ENCODE measurements around the gene PLXNB2.

The PLXNB2 gene

DNA sequence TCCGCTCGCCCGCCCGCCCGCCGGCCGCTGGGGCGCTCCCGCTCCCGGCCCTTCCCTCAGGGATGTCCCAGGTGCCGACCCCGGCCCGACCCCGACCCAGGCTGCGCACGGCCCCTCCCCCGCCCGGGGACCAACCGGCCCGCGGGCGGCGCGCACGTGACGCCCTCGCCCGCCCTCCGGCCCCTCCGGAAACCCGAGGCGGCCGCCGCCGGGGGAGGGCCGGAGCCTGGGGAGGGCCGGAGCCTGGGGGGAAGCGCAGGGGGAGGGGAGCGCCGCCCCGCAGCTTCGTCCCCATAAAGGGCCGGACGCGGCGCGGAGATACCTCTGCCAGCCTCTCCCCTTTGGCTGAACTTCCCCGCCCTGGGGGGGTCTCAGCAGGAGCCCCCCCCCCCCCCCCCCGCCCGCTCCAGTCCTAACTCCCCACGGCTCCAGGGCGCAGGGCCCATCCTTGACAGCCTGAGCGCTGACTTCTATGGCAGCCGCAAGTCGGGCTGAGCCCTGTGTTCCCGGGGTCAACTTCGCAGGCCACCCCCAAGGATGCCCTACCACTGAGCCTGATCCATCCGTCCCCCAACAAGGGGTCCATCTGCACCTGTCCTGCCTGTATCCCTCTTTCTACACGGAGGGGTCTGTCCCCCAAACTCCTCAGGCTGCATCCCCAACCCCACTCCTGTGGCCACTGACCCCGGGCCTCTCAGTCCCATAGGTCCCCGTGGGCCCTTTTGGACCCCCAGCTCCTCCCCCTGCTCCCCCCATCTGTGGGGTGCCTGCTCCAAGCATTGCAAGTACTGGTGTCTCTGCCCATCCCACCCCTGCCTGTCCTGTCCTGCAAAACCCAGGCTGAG is 45.6 kb downstream of the PLXNB2 start, which contains the start of gene MAPK12:
Gene MAPK12 (minus strand): TSS at position 69 of the 845 bp plus-strand sequence. CDS start 174 bp downstream, outside the sequence.
- DNase-seq: no peak

DNA sequence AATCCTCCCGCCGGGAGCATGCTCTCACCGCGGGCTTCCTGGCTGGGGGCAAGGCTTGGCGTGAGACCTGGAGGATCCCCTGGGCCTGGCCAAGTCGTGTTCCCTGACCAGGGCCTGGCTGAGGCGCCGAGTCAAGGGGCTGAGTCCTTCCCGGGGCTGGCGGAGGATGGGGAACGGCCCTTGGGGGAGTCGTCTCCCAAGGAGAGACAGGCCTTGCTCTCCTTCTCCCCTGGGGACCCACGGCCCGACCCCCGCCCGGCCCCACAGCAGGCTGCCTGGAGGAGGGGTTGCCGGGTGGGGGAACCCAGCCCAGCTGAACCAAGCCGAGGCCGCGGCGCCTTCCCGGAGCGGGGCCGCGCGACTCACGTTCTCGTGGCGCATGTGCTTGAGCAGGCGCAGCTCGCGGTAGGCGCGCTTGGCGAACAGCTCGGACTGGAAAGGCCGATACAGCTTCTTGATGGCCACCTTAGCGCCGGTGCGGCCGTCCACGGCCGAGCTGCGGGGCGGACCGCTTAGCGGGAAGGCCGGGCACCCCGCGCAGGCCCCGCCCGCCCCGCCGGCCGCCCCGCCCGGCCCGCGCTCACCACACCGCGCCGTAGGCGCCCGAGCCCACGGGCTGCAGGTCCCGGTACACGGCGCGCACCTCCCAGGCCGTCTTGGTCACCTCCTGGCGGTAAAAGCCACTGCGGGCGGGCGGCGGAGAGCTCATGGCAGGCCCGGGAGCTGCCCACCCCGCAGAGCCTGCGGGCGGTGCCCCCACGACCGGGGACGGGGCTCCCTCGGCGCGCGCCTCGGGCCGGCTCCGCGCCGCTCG is 46.4 kb downstream of the PLXNB2 start:
- DNase-seq: no peak

DNA sequence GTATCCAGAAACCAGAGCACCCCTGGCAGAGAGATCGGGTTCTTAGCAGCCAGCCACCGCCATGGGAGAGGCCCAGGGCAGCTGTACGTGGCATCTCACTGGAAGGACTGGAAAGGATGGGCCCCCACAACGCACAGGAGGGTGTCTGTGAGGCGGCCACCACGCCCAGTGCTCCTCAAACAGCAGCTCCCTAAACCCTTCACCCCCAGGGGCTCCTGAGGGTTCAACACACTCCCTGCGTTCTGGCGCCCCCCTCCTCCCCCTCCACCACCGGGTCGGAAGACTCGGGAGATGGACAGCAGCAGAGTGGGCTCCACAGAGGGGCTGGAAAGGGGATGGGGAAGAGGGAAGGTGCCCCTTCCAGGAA is 47.0 kb downstream of the PLXNB2 start:
- DNase-seq: no peak

DNA sequence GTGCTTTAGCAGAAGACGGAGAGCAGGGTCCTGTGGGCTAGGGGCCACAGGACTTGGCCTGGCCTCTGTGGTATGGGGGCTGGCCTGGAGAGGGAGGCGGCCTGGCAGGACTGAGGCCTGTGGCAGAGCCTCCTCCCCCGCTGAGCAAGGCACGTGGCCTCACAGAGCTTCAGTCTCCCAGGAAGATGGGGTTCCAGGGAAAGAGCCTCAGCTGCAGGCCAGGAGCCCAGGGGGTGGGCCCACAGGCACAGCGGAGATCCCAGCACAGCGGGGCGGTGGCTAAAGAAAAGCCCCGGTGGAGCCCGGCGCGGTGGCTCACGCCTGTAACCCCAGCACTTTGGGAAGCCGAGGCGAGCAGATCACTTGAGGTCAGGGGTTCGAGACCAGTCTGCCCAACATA is 48.1 kb downstream of the PLXNB2 start:
- DNase-seq: no peak

DNA sequence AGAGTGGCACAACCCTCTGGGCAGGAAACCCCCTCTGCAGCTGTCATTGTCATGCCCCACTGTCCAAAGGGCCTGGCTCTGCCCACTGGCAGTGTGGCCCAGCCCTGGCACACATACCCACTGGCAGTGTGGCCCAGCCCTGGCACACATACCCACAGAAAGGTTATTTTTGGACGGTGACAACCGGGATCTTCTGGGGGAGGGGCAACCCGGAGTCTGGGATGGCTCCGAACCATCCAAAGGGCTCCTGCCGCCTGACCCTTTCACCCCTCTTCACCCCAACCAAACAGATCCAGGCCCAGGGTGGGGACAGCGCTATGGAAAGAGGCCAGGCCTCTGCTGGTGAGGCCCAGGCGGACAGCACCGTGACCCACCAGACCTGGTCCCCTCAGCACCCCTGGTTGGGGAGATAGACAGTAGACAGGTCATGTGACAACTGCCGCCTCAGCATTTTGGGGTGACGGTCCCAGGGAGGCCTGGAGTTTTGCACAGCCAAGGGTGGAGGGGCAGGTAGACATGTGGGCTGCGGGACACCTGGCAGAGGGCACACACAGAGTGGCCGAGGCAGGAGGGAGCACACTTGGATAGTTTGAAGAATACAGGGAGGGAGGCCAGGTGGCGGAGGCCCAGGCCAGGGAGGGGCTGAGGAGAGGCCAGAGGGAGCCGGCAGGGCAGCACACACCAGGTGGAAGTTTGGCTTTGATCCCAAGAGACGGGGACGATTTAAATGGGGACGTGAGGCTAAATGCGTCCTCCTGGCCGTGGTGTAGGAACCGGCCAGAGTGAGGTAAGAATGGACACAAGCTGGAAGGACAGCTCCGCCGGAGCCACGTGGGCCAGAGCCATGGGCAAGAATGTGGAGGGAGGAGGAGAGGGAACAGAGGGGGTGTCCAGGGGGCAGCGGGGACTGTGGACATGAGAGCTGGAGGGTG is 48.8 kb downstream of the PLXNB2 start:
- DNase-seq: no peak

DNA sequence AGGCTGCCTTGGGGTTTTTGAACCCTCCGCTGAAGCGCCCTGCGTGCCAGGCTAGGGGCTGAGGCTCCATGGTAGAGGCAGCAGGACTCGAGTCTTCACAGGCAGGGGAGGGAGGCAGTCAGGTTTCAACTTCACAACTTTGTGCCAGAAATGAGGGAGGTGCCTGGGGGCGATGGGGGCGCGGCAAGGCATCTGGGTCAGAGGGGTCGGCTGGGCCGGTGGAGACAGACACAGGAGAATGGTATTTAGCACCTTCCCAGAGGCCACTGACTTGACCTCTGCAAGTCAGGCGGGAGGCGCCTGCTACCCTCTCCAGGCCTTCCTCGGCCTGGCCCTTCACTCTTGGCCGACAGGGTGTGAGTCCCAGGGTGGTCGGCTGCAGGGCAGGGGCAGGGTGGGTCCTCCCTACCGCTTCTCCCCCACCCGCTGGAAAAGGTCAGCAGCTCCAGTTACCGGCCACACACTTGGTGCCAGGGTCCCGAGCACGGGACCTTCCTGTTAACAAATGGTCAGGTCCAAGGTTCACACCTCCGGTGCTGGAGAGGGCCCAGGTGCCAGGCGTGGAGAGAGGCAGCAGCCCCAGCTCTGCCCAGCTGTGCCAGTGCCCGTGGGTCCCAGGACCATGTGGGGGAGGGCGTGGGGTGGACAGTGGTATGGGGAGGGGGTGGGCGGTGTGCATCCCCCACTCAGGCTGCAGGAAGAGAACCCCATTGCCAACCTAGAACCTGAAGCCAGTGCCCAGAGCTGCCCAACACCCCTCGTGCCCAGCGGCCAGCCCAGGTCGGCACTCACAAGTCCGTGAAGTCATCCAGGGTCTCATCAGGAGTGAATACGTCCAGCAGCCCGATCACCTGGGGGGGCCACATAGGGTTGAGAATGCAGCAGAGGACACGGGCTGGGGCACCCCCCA is 49.7 kb downstream of the PLXNB2 start:
- no peak for DNase-seq

DNA sequence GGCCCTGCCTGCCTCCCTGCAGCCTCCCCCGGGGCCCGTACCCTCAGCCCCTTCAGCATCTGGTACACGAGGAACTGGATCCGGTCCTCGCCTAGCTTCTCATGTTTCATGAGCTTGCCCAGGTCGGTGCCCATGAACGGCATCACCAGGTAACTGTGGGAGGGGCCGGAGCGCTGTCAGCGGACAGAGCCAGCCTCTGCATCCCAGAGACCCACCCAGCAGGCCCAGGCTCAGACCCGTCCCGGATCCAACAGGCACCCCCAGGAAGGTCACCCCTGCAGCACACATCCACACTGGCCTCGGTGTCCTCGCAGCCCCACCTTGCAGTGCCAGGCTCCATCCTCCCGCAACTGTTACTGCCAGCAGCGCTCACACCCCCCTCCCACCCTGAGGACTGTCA is 50.4 kb downstream of the PLXNB2 start:
- DNase-seq: no peak

DNA sequence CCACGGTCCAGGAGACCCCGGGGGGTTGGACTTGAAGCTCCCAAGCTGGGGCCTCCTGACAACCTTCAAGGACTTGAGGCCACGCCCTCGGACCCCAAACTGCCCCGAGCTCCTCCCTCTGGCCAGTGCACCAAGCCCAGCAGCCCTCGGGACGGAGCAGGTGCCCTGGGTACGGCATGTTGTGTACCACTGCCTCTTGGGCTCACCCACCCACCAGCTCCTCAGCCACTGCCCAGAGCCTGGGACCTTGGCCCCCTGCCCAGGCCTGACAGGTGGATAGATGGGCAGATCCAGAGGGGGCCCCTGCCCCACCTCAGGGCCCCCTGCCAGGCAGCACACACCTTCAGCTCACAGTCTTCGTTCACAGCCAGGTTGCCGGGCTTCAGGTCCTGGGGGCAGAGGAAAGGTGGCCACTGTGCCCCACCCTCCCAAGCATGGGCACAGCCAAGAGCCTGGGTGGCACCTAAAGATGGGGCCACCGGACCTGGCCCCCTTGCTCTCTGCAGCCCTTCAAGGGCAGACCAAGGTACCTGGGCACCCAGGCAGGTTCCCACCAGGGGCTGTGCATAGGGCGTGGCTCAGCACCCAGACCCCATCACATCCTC is 51.1 kb downstream of the PLXNB2 start:
- no peak for DNase-seq

DNA sequence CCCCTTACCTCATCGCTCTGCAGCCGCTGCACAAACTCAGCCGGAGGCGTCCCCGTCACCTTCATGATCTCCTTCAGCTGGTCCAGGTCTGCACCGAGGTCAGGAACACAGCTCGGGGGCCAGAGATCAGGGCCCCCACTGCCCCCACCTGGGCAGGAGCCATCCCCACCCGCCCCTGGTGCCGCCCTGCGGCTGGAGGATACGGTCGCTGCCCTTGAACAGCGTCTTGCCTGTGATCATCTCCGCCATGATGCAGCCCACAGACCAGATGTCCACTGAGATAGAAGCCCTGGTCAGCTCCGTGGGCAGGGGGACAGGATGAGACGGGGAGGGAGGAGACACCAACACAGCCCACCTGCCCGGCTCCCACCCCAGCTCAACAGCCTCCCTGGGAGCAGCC is 51.8 kb downstream of the PLXNB2 start:
- no peak for DNase-seq

DNA sequence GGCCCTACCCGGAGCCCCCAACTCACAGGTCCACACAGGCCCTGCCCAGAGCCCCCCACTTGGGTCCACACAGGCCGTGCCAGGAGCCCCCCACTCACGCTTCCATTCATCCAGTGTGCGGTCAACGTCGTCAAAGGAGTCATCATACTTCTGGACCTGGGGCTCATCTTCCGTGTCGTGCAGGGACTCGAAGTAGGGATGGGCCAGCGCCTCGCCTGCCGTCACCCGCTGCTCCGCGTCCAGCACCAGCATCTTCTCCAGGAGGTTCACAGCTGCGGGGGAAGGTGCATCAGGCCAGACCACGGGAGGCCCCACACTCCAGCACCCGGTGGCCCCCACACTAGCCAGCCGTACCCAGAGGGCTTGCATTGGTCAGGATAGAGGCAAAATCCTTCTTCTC is 52.3 kb downstream of the PLXNB2 start:
- DNase-seq: no peak

DNA sequence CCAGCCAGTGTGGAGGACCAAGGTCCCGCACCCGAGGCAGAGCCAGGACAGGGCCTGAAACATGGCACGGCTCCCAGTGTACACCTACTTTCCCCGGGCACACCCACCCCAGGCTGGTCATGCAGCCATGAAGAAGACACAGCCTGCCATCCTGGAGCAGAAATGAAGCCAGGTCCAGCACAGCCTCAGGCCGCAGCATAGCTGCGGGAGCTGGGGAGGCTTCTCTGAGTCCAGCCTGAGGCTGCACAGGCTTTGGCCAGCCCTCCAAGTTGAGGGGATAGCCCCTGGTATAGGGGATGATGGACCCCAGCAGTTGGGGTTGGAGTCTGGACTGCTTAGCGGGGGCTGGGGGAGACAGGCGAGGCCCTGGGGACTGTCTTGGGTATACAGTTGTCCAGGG is 53.5 kb downstream of the PLXNB2 start:
- DNase-seq: no peak

DNA sequence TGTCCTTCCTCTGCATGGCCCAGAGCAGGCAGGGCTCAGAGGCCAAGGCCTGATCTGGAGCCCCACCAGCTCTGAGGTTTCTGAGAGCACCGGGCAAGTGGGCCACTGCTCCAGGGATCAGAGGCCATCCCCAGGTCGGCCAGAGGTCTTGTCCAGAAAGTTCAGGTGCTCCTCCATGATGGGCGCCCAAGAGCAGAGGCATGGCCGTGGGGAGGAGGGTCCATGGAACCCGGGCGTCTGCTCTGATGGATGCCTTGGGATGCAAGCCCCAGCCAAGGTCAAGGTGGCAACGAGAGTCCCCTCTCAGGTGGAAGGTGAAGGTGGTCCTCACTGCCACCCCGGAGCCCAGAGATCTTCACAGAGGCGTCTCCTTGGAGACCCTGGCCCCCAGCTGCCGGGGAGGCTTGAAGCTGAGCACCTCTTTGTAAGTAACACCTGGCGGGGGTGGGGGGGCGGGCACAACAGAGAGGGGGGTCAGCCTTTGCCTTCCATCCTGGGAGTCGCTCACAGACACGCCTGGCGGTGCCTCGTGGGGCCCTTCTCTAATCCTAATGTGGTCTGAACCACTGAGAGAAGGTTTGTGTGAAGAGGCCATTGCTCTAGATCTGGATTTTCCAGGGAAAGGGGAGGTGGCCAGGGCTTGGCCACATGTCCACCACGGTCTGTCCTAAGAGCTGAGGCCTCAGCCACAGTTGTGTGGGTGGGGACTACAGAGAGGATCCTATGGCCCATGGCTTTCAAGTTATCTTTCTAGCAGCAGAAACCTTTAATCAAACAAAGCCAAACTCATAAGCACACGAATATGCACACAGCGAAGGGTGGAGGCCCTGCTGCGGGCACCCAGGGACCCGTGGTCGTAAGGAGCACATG is 54.2 kb downstream of the PLXNB2 start:
- no peak for DNase-seq

DNA sequence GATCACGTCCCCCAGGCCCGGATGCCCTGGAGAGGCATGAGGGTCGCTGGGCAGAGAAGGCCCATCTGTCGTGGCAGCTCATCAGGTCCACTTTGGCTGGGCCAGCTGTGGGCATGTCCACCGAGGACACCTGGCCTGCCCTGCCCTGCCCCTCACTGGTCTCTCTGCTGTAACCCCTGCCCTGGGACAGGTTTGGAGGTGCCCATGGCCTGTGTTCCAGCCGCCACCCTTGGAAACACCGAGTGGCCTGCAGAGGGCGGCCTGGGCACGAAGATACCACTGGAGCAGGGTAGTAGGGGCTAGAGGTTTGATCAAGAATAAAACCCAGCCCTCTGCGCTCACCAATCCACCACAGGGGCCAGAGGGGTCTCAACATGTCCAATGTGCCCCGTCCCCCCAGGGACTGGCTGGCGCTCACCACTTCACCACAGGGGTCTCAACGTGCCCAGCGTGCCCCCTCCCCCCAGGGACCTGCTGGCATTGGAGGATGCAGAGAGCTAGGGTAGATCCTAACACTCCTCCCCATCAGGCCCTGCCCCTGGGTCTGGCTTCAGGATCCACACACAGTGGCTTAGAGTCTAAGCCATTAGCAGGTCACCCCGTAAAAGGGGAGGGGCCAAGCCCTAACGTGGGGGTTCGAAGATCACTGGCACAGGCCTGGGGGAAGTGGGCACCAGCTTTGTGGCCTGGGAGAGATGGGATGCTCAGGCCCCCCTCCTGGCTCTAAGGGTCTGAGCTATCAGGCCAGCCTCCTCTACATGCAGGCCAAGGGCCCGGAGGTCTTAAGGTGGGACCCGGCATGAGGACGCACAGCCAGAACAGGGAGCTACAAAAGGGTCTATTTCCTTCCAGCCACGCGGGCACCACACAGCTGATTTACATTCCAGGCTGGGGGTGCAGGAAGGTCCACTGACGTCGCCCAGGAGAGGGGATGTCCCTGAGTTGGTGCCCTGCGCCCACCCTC is 55.1 kb downstream of the PLXNB2 start:
- DNase-seq: no peak

DNA sequence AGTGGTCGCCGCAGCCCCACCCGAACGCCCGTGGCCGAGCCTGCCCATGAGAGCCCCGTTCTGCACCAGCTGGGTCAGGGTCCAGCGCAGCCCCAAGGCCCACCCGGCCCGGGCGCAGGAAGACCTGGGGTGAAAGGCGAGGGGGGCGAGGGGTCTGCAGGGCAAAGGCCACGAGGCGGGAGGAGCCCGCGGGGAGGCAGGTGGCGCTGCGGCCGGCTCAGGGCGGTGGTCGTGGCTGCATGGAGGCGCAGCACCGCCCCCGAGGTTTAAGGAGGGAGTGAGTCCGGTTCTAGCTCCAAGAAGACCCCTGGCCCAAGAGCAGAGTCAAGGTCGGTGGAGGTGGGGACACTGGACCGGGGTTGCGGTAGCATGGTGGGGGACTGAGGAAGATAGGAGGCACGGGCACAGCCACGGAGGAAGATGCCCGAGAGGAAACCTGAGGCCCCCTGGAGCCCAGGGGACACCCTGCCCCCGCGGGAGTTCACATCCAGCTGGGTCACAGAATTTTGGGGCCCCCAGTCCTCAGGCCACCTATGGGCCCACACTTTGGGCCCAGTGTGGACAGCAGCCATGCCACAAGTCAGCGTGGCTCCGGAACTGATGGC is 55.9 kb downstream of the PLXNB2 start:
- no peak for DNase-seq

DNA sequence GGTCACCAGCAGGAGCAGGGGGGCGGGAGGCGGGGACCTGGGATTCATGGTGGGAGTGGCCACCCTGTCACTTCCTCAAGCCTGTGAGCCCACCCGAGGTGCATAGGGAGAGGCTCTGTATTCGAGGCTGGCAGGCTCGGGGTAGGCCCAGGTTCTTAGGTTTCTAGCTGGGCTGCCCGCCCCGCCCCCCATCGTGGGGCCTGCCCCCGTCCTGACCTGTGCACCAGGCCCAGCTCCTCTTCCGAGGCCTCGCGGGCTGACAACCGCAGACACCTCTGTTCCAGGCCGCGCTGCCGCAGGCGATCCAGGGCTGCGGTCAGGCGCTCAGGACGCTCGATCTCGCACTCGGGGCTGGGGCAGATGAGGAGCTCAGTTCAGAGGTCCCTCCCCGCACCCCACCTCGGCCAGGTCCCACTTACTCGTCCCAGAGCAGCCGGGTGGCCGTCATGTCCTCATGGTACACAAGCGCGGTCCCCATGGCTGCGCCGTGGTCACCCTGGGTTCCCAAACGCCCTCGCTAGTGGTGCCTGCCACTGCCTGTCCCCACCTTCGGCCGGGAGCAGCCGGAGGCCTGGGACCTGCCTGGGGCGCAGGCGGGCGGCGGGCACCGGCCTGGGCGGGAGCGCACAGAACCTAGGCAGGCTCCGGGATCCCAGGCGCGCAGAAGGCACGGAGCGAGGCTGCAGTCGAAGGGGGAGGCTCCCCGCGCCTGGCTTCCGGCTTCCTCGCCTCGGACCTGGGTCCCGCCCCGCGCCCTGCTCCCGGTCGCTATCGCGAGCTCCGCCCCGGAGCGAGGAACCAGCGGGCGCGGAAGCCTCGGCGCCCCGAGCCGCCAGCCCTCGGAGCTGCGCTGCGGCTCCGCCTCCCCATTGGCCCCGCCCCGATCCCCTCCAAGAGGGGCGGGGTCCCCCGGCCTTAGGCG is 56.6 kb downstream of the PLXNB2 start, which contains the start of gene HDAC10:
Gene HDAC10 (minus strand): TSS at position 711 of the 922 bp plus-strand sequence. CDS start 233 bp downstream, at position 478.
- DNase-seq: no peak

DNA sequence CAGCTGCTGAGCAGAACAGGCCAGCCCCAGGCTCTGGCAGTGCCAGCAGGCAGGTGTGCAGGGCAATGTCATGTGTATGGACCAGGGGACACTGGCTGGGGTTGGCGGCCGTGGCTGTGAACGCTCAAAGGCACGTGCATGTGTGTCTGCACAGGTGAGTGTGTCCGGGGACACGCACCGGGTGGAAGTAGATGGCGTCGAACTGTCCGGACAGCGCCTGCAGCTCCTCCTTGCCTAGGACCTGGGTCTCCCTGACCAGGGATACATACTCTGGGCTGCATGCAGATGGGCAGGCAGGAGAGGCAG is 57.2 kb downstream of the PLXNB2 start:
- DNase-seq: no peak

Data from T1000 (cell line).